Urinary bladder (tissue), 4 donors: ENCODE results near the gene GPC6. TPM values are rescaled to one million over a fixed set of nuclear protein-coding genes. Genes with fewer than 3 reads are reported as not detected.

Source experiments
- DNase-seq: peaks from one replicate; pipeline ENCODE4 v3.0.0-alpha.2; 2015; ENCODE audit errors: extremely low spot score
- H3K27ac ChIP-seq: one replicate; pipeline ENCODE4 v1.5.1; 2013; ENCODE audit warnings: low read depth, mild to moderate bottlenecking, moderate library complexity
- H3K36me3 ChIP-seq: one replicate; pipeline ENCODE4 v1.6.1; 2013; ENCODE audit warnings: mild to moderate bottlenecking, moderate library complexity; ENCODE audit not compliant: insufficient read depth
- H3K4me1 ChIP-seq: one replicate; pipeline ENCODE4 v1.6.1; 2013; ENCODE audit warnings: mild to moderate bottlenecking, moderate library complexity; ENCODE audit not compliant: insufficient read depth
- H3K4me3 ChIP-seq: one replicate; pipeline ENCODE4 v1.5.1; 2013; ENCODE audit warnings: low read depth, low read length
- WGBS: extraction: QIAGEN DNeasy Blood & Tissue Kit; methylation state at CpG from one replicate; pipeline ENCODE4 v1.1.7; 2013; 5-methylcytosine and 5-hydroxymethylcytosine counted together
- polyA plus RNA-seq: library from polyadenylated mRNA; stranded (reverse); fragments of 200-250 nt; gene quantifications from one replicate; pipeline ENCODE4 v1.2.3, GENCODE V29; 2013
- total RNA-seq: library from RNA; depleted of rRNA; stranded (reverse); fragments of >200 nt; gene quantifications from one replicate; pipeline ENCODE4 v1.2.3, GENCODE V29; 2014
- donor health status: healthy with polysubstance abuse.
- donor health status: healthy.

The GPC6 gene
- total and polyA plus RNA-seq, 2 donors = 8.8 to 126 TPM

- no peak overlapping the region for H3K27ac ChIP-seq
- WGBS = 93% methylated on average over 4 of the region's 4 CpGs
- no peaks in the 10 kb centered on the region for H3K4me1 ChIP-seq
- H3K4me3 ChIP-seq = no peak overlapping the region
- H3K36me3 ChIP-seq = no peaks in the 10 kb centered on the region
- no peak for DNase-seq
These were observed 3.6 kb upstream of the GPC6 start for GRCh38 chr13:93222976-93223375.

DNA sequence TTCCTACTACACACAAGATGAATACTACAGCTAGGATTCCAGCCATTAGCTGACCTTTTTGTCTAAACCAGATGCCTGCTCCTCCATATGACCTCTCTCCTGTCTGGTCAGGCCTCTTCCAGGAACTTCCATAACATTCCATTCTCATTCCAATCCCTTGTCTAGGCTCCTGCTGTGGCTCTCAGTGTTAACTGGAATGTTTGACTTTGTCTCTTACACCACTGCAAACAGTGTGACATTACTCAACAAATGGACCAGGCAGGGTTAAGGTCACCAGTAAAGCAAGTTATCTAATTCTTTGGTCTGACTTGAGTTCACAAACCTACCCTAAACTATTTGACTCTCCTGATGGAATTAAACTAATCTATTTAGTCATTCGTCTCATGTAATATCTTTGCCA, 2.1 kb upstream of the GPC6 start:
- no peak overlapping the region for H3K27ac ChIP-seq
- no peaks in the 10 kb centered on the region for H3K4me1 ChIP-seq
- DNase-seq = no peak
- H3K36me3 ChIP-seq = no peaks in the 10 kb centered on the region
- WGBS = 96% methylated on average over 1 of the region's 1 CpG
- no peak overlapping the region for H3K4me3 ChIP-seq

GRCh38 chr13:93225610-93226009, 997 bp upstream of the GPC6 start:
- 89% methylated on average over 2 of the region's 2 CpGs for WGBS
- DNase-seq = no peak
- H3K4me1 ChIP-seq = no peaks in the 10 kb centered on the region
- no peak overlapping the region for H3K27ac ChIP-seq
- H3K4me3 ChIP-seq = no peak overlapping the region
- no peaks in the 10 kb centered on the region for H3K36me3 ChIP-seq

DNA sequence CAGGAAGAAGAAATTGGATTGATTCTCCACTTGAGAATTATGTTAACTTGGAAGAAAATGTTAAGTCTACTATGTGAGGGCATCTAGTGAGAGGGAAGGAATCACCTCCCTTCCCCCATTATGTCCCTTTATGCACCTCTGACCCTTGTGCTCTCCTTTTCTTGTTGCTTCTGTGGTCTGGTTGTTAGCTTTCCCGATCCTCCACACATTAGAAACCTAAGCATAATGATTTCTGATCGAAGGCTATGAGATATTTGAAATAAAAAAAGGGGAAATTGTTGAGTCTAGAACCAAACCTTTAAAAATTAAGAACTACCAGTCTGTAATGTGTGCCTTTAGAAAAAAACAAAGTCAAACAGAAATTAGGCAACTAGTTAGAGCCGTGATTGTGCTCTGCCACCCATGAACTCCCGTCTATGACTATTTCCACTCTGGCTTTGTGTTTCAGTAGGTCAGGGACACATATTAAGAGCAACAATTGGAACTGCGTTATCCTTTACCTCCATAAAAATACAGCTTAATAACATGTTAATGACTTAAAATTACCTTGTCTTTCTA, 463 bp upstream of the GPC6 start:
- Histone ChIP-seq H3K4me1 (no peaks in the 10 kb centered on the region), H3K4me3 (peak overlapping the region; percentile 50), H3K27ac (no peak overlapping the region), H3K36me3 (no peaks in the 10 kb centered on the region)
- 15% methylated on average over 5 of the region's 5 CpGs for WGBS
- no peak for DNase-seq

GRCh38 chr13:93227280-93227877, 772 bp downstream of the GPC6 start:
- H3K4me1 ChIP-seq = no peaks in the 10 kb centered on the region
- H3K4me3 ChIP-seq = peak overlapping the region; percentile 50
- WGBS = under 1% methylated on average over 55 of the region's 55 CpGs
- no peak overlapping the region for H3K27ac ChIP-seq
- no peak for DNase-seq
- H3K36me3 ChIP-seq = no peaks in the 10 kb centered on the region

- DNase-seq = peak; percentile 72
- Histone ChIP-seq H3K36me3 (no peaks in the 10 kb centered on the region), H3K27ac (peak overlapping the region; percentile 83), H3K4me3 (peak overlapping the region; percentile 50), H3K4me1 (no peaks in the 10 kb centered on the region)
- WGBS = under 1% methylated on average over 62 of the region's 62 CpGs
These were observed 1.5 kb downstream of the GPC6 start for GRCh38 chr13:93227878-93228642.

- no peak for DNase-seq
- H3K4me3 ChIP-seq = peak overlapping the region; percentile 50
- under 1% methylated on average over 9 of the region's 9 CpGs for WGBS
- H3K27ac ChIP-seq = no peak overlapping the region
- no peaks in the 10 kb centered on the region for H3K36me3 ChIP-seq
- H3K4me1 ChIP-seq = no peaks in the 10 kb centered on the region
These were observed 2.0 kb downstream of the GPC6 start for GRCh38 chr13:93228643-93228937.

- Histone ChIP-seq H3K4me1 (no peaks in the 10 kb centered on the region), H3K27ac (no peak overlapping the region), H3K4me3 (no peak overlapping the region), H3K36me3 (no peaks in the 10 kb centered on the region)
- no peak for DNase-seq
These were observed 3.8 kb downstream of the GPC6 start for GRCh38 chr13:93230261-93230855.

DNA sequence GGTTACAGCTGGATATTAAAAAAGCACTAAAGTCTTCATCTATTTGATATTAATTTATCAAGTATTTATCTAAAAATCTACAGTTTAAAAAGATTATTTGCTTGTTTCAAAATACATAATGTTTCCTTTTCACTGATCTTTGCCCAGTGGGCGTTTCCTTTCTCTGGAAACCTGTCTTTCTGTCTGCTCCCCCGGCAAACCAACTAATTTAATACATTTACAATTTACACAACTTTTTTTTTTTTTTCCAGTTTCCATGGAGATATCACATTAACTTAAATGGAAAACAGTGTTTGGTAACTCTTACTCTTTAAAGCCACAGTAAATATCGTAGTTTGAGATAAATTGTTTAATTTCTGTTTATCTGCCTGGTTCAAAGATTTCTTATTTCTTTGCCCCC, 5.3 kb downstream of the GPC6 start:
- Histone ChIP-seq H3K36me3 (no peaks in the 10 kb centered on the region), H3K4me3 (no peak overlapping the region), H3K27ac (no peak overlapping the region), H3K4me1 (no peaks in the 10 kb centered on the region)
- no peak for DNase-seq
- 70% methylated on average over 3 of the region's 3 CpGs for WGBS

DNA sequence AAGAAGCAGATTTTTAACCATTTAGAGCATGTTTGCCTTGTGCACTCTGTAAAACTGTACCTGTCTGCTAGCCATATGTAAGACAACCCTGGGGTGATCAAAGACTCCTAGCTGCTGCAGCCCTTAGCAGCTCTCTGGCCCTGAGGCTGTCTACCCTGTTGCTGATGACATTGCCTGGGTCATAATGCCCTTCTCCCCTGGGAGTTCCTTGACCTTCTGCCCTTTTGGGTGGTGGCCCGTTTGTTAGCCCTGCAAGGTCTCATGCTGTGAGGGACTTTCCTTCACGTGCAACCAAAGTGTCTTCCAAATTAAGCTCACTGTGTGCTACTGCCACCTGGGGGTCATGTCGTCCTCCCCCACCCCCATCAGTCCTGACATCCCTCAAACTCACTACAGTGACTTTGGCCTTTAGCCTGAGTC, 7.4 kb downstream of the GPC6 start:
- no peaks in the 10 kb centered on the region for H3K4me1 ChIP-seq
- no peak for DNase-seq
- no peak overlapping the region for H3K27ac ChIP-seq
- H3K4me3 ChIP-seq = no peak overlapping the region
- 65% methylated on average over 3 of the region's 3 CpGs for WGBS
- no peaks in the 10 kb centered on the region for H3K36me3 ChIP-seq

DNA sequence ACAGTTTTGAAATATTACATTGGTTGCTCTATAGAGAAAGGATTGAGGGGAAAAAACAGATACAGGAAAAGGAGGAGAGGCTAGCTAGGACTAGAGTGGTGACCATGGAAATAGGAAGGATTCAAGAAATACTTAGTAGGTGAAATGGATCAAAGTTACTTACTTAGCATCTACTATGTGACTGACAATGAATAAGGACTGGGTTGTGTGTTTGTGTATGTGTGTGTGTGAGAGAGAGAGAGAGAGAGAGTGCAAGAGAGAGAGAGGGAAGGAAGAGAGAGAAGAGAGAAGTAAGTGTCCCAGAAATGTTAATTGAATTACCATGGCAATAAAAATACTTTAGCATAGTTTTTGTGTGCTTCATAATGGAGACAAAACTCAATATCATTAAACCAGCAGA, 7.9 kb downstream of the GPC6 start:
- H3K4me3 ChIP-seq = no peak overlapping the region
- H3K27ac ChIP-seq = no peak overlapping the region
- no peak for DNase-seq
- no peaks in the 10 kb centered on the region for H3K36me3 ChIP-seq
- H3K4me1 ChIP-seq = no peaks in the 10 kb centered on the region

DNA sequence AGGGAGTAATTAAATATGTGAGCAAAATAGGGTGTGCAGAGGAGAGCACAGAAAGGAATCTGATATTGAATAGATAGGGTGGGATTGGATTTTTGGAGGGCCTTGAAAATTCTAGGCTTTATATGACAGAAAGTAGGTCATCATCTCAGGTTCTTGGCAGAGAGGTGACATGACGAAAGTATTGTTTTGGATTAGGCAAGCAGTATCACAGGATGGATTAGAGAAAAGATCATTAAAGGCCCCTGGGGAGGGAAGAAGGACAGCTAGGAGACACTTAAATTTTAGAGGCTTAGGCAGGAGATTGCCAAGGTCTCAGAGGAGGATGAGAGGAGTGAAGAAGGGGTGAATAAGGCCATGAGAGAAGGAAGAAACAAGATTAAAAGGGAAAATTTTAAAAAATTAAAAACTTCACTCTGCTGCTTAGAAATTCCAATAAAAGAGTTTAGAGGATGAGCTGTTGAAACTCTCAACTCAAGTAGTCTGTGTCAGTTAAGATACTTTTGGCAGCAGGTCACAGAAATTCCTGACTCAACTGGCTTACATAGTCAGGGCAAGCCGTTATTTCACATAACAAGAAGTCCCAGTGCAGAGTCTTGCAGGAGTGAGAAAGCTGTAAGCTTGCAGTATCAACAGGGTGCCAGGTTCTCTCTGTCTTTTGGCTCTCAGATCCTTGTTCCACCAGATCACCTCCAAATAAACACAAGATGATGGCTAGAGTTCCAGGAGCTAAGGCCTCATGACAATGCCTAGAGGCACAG, 8.8 kb downstream of the GPC6 start:
- H3K4me1 ChIP-seq = no peaks in the 10 kb centered on the region
- DNase-seq = no peak
- H3K4me3 ChIP-seq = no peak overlapping the region
- H3K36me3 ChIP-seq = no peaks in the 10 kb centered on the region
- no peak overlapping the region for H3K27ac ChIP-seq
- WGBS = 33% methylated on average over 2 of the region's 2 CpGs

- WGBS = 96% methylated on average over 1 of the region's 1 CpG
- no peaks in the 10 kb centered on the region for H3K36me3 ChIP-seq
- no peaks in the 10 kb centered on the region for H3K4me1 ChIP-seq
- no peak overlapping the region for H3K4me3 ChIP-seq
- DNase-seq = no peak
- no peak overlapping the region for H3K27ac ChIP-seq
These were observed 12.1 kb downstream of the GPC6 start for GRCh38 chr13:93238711-93239110.
